ENCODE results near the gene VAPA.

VAPA gene

GRCh38 chr18:9913526-9914333 lies at the start of gene VAPA:
Gene VAPA, plus strand, starts transcription at chr18:9914016. Its CDS starts 241 bp downstream, at chr18:9914257.
- FAIRE-seq, result no peak

- FAIRE-seq, result no peak
Measured at GRCh38 chr18:9865764-9866490, 47.9 kb upstream of the VAPA start.

- no peak for FAIRE-seq
Measured at GRCh38 chr18:9866627-9867026, 47.2 kb upstream of the VAPA start.

GRCh38 chr18:9867071-9867594 lies 46.7 kb upstream of the VAPA start:
- no peak for FAIRE-seq

GRCh38 chr18:9868857-9869714 lies 44.7 kb upstream of the VAPA start:
- no peak for FAIRE-seq

GRCh38 chr18:9869715-9870430 lies 43.9 kb upstream of the VAPA start:
- FAIRE-seq, result no peak

GRCh38 chr18:9870431-9871008 lies 43.3 kb upstream of the VAPA start:
- FAIRE-seq, result no peak

- no peak for FAIRE-seq
Measured at GRCh38 chr18:9871244-9871746, 42.5 kb upstream of the VAPA start.

- no peak for FAIRE-seq
Measured at GRCh38 chr18:9872823-9873222, 41.0 kb upstream of the VAPA start.

- FAIRE-seq, result no peak
Measured at GRCh38 chr18:9874728-9875127, 39.1 kb upstream of the VAPA start.

- FAIRE-seq, result no peak
Measured at GRCh38 chr18:9876212-9876866, 37.5 kb upstream of the VAPA start.

GRCh38 chr18:9876867-9877654 lies 36.8 kb upstream of the VAPA start:
- no peak for FAIRE-seq

GRCh38 chr18:9877655-9878014 lies 36.2 kb upstream of the VAPA start:
- no peak for FAIRE-seq

- no peak for FAIRE-seq
Measured at GRCh38 chr18:9878095-9878494, 35.7 kb upstream of the VAPA start.

GRCh38 chr18:9878783-9879242 lies 35.0 kb upstream of the VAPA start:
- FAIRE-seq, result no peak

- FAIRE-seq, result no peak
Measured at GRCh38 chr18:9884090-9884489, 29.7 kb upstream of the VAPA start.

- FAIRE-seq, result no peak
Measured at GRCh38 chr18:9884532-9885140, 29.2 kb upstream of the VAPA start.

- FAIRE-seq, result no peak
Measured at GRCh38 chr18:9885170-9886004, 28.4 kb upstream of the VAPA start, which contains the start of gene TXNDC2. Gene TXNDC2, plus strand, starts transcription at chr18:9885973. Its CDS starts 708 bp downstream, at chr18:9886681.

- no peak for FAIRE-seq
Measured at GRCh38 chr18:9886005-9886348, 27.8 kb upstream of the VAPA start.

Data from colon (tissue), 2 donors.